GM18951 (cell line): Measurements from ENCODE around the gene MTAP.

Source experiments
- POLR2A ChIP-seq: IDR thresholded peaks from 4 replicates; pipeline ENCODE4 v1.6.1; 2011; ENCODE audit warnings: mild to moderate bottlenecking; ENCODE audit not compliant: insufficient read length, insufficient read depth; ENCODE audit errors: extremely low read depth
- in situ Hi-C: fragments of 300-500 bp; cut with MboI; formaldehyde crosslinking; loops from one replicate; pipeline ENCODE4 v1.12.0; 2022; ENCODE audit warnings: low sequenced_read_pairs, mixed read lengths, inconsistent platforms; ENCODE audit not compliant: unreplicated experiment

The MTAP gene

GRCh38 chr9:21984101-21984500, 181.7 kb downstream of the MTAP start:
- in situ Hi-C loops: no loop called here
- TF ChIP-seq POLR2A: no peak

- TF ChIP-seq POLR2A: no peak
- in situ Hi-C loops: no loop called here
These were observed 183.7 kb downstream of the MTAP start for GRCh38 chr9:21985964-21986667.
